ENCODE measurements around the gene IKBKE. TPM values are rescaled to one million over a fixed set of nuclear protein-coding genes. Genes with fewer than 3 reads are reported as not detected.
A peak's percentile ranks its signal among the peaks of the same experiment; 100 is the strongest.

The IKBKE gene
- polyA plus RNA-seq, 2 of the 4 experiments (the other 2 are of a cell fraction) = 6.3 to 6.4 TPM

DNA sequence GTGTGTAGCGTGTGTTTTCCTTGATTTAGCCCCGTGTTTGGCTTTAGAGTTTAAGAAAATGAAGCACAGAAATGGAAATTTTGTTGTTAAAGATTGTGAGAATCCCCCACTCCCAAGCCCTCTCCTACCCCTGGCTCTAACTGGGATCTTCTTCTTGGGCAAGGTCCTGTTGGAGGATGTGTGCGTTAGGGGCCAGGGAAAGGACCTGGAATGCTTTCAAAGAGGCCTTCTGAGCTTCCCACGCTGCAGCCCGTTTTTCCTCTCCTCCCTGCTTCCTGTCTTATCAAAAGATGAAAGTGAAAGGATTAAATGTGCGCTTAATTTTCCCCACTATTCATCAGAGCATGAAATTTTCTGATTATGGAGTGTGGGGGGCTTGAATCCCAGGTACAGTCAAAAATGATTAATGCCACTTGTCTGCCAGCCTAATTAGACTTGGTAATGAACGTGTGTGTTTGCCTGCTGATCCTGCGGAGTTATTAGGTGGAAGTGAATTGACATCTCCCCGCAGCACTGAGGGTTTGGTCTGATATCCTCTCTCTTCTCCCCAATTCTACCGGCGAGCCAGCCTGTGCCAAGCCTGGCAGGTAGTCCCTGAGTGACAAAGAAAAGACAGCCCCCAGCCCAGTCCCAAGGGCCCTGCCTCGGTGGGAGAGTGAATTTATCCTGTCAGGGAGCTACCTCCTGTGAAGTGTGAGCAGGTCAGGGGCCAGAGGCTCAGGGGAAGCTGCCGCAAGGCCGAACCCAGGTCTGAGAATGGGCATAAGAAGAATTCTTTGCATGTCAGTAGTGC, 42.0 kb downstream of the IKBKE start (continued):
- TF ChIP-seq, protein P1, sequence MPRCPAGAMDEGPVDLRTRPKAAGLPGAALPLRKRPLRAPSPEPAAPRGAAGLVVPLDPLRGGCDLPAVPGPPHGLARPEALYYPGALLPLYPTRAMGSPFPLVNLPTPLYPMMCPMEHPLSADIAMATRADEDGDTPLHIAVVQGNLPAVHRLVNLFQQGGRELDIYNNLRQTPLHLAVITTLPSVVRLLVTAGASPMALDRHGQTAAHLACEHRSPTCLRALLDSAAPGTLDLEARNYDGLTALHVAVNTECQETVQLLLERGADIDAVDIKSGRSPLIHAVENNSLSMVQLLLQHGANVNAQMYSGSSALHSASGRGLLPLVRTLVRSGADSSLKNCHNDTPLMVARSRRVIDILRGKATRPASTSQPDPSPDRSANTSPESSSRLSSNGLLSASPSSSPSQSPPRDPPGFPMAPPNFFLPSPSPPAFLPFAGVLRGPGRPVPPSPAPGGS (IDR thresholded peaks at IDR 0.05) = no peak
- TF ChIP-seq POLR2AphosphoS2 (conservative IDR thresholded peaks at IDR 0.05; ENCODE audit: low read length) (no peak), EHF (CRISPR knock-in tag; IDR thresholded peaks at IDR 0.05) (no peak), POLR2A (IDR thresholded peaks at IDR 0.05; ENCODE audit: low read length) (no peak), MAZ (IDR thresholded peaks at IDR 0.05; ENCODE audit: borderline replicate concordance, low read depth, low read length) (no peak), FOXS1 (CRISPR knock-in tag; IDR thresholded peaks at IDR 0.05) (no peak)

DNA sequence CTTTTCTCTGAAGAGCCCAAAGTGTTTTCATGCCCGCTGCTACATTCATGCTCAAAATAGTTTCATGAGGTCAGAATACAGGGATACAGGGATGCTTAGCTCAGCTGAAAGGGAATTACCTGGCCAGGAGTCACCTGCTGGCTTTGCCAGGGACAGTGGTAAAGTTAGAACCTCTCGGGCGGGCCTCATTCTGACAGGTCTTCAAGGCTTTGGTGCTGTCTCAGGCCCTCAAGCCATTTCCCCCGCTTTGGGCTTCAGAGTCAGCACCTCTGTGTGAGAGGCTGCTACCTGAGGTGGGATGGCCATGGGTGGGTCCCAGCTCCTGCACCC, 42.5 kb downstream of the IKBKE start:
- TF ChIP-seq CBX8 (IDR thresholded peaks at IDR 0.05) = no peak
- TF ChIP-seq RCOR1 (IDR thresholded peaks at IDR 0.05; ENCODE audit: low read depth, low read length) = no peak
- no peak for TF ChIP-seq ZC3H11A (IDR thresholded peaks at IDR 0.05)
- TF ChIP-seq, protein P2, sequence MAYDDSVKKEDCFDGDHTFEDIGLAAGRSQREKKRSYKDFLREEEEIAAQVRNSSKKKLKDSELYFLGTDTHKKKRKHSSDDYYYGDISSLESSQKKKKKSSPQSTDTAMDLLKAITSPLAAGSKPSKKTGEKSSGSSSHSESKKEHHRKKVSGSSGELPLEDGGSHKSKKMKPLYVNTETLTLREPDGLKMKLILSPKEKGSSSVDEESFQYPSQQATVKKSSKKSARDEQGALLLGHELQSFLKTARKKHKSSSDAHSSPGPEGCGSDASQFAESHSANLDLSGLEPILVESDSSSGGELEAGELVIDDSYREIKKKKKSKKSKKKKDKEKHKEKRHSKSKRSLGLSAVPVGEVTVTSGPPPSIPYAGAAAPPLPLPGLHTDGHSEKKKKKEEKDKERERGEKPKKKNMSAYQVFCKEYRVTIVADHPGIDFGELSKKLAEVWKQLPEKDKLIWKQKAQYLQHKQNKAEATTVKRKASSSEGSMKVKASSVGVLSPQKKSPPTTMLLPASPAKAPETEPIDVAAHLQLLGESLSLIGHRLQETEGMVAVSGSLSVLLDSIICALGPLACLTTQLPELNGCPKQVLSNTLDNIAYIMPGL (CRISPR knock-in tag; IDR thresholded peaks at IDR 0.05; ENCODE audit: borderline replicate concordance) = no peak
- no peak for TF ChIP-seq ZNF302 (CRISPR knock-in tag; IDR thresholded peaks at IDR 0.05)
- no peak for TF ChIP-seq ZSCAN20 (CRISPR knock-in tag; IDR thresholded peaks at IDR 0.05)
- no peak for TF ChIP-seq SMC3 (IDR thresholded peaks at IDR 0.05)
- TF ChIP-seq, protein P3, sequence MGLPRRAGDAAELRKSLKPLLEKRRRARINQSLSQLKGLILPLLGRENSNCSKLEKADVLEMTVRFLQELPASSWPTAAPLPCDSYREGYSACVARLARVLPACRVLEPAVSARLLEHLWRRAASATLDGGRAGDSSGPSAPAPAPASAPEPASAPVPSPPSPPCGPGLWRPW (IDR thresholded peaks at IDR 0.05) = no peak
- TF ChIP-seq NFE2L2 (conservative IDR thresholded peaks at IDR 0.05; ENCODE audit: low read length) = no peak
- TF ChIP-seq, protein P4, sequence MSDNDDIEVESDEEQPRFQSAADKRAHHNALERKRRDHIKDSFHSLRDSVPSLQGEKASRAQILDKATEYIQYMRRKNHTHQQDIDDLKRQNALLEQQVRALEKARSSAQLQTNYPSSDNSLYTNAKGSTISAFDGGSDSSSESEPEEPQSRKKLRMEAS (IDR thresholded peaks at IDR 0.05) = no peak
- TF ChIP-seq TP53 (CRISPR knock-in tag; IDR thresholded peaks at IDR 0.05) = no peak
- Histone ChIP-seq H3K4me2 (peak overlapping the region; percentile 41), H3K4me1 (peaks cover 17% of the 10 kb centered on the region), H3K27ac (peak overlapping the region in 1 of 2 experiments; percentile 55; a peak in 2 of 6 replicates), H3K4me3 (no peak overlapping the region), H3K9me3 (no peaks in the 10 kb centered on the region)
- ChIA-PET CTCF (interaction anchor here (0.9 to 2.4 kb wide), 4 partner anchors 9 to 34 kb away, joined by 3 to 11 read pairs (median 6); no protein-coding TSS in a partner anchor), POLR2A (no interaction called here)
- DNase-seq (ENCODE audit: low read depth in 1 of 2, low spot score in 1 of 2) (no peak), ATAC-seq (no peak), FAIRE-seq (no peak)
- 94% methylated on average over 3 of the region's 4 CpGs for WGBS (ENCODE audit: missing lambda C conversion rate)

DNA sequence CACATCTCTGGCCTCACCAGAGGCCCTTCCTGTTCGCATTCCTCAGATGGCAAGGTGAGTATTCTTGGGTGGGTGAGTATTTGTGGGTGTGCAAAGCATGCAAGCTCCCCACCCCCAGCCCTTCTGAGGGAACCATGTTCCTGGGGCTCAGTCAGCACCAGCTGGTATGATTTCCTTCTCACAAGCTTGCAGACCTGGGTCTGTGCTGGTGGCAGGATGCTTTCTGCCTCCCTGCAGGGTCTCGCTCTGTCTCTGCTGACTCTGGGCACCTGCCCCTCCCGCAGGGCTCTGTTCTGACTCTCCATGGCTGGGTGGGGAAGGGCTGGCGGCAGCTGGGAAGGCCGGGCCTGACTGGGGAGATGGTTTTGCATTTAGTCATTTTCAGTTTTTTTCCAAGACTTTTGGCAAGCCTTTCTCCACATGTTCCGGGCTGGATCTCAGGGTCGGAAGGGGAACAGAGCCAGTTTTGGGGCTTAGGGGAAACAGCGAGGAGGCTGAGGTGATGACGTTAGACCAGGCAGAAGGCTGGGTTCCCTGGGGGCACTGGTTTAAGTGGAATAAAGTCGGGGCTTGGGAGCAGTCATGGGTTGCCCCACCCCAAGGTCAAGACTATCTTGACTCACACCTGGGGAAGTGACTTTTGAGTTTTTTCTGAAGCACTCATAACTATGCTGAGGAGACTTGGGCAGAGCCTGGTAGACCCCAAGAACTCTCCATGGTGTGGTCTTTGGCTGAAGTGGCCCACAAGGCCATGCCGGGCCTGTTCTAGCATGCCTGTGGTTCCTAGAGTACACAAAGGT, 43.2 kb downstream of the IKBKE start:
- peak overlapping the region; percentile 39 to 55; a peak in 3 of 6 replicates for H3K27ac ChIP-seq
- H3K4me3 ChIP-seq = no peak overlapping the region
- FAIRE-seq (no peak), DNase-seq (ENCODE audit: low read depth in 1 of 2, low spot score in 1 of 2) (no peak), ATAC-seq (peak; percentile 42 to 60; a peak in 4 of 6 replicates)
- peak overlapping the region; percentile 41 for H3K4me2 ChIP-seq
- peaks cover 16% of the 10 kb centered on the region for H3K4me1 ChIP-seq
- TF ChIP-seq, protein P4 (IDR thresholded peaks at IDR 0.05) = no peak
- TF ChIP-seq, protein P1 (IDR thresholded peaks at IDR 0.05) = no peak
- TF ChIP-seq EP300 (IDR thresholded peaks at IDR 0.05) (no peak), ZC3H11A (IDR thresholded peaks at IDR 0.05) (no peak), KDM1A (IDR thresholded peaks at IDR 0.05; ENCODE audit: low read depth) (no peak), SREBF2 (IDR thresholded peaks at IDR 0.05) (no peak), RNF2 (IDR thresholded peaks at IDR 0.05; ENCODE audit: borderline replicate concordance, low read depth) (no peak), EHMT2 (IDR thresholded peaks at IDR 0.05; ENCODE audit: low read depth) (no peak), FOSB (CRISPR knock-in tag; IDR thresholded peaks at IDR 0.05) (no peak), ESRRA (IDR thresholded peaks at IDR 0.05; ENCODE audit: borderline replicate concordance, low read length) (no peak), FOSL2 (IDR thresholded peaks at IDR 0.05) (no peak), FOSL2 (CRISPR knock-in tag; IDR thresholded peaks at IDR 0.05) (no peak)
- WGBS (ENCODE audit: missing lambda C conversion rate) = 43% methylated on average over 11 of the region's 11 CpGs
- ChIA-PET POLR2A (no interaction called here), CTCF (interaction anchor here (0.9 to 2.4 kb wide), 2 partner anchors 10 to 23 kb away, joined by 3 to 11 read pairs; no protein-coding TSS in a partner anchor)
- H3K9me3 ChIP-seq = no peaks in the 10 kb centered on the region
